Tongue (tissue), 2 donors: Measurements from ENCODE around the gene SPAG16. TPM values are rescaled to one million over a fixed set of nuclear protein-coding genes. Genes with fewer than 3 reads are reported as not detected.
"Not testable (repeated sequence)": the region's sequence is repeated elsewhere in the genome, so short reads cannot be mapped to it uniquely, and the experiment has no call there.

ENCODE experiments used
- DNase-seq: peaks from one replicate; pipeline ENCODE4 v3.0.0-alpha.2; 2015
- total RNA-seq: library from RNA; depleted of rRNA; stranded (reverse); fragments of >200 nt; gene quantifications from one replicate; pipeline ENCODE4 v1.2.3, GENCODE V29; 2014

SPAG16 gene
- total RNA-seq, 1 donor from 2014 or later, result 32.6 TPM

- DNase-seq, result no peak
These were observed 550.5 kb downstream of the SPAG16 start for GRCh38 chr2:213834746-213835145.

GRCh38 chr2:213846856-213847255 lies 562.6 kb downstream of the SPAG16 start:
- DNase-seq, result no peak

GRCh38 chr2:213847316-213847715 lies 563.1 kb downstream of the SPAG16 start:
- DNase-seq, result no peak

- peak; percentile 32 for DNase-seq
These were observed 564.4 kb downstream of the SPAG16 start for GRCh38 chr2:213848631-213849030.

GRCh38 chr2:213861638-213862037 lies 577.4 kb downstream of the SPAG16 start:
- no peak for DNase-seq

- DNase-seq, result no peak
These were observed 578.3 kb downstream of the SPAG16 start for GRCh38 chr2:213862407-213863076.

- DNase-seq, result no peak
These were observed 579.3 kb downstream of the SPAG16 start for GRCh38 chr2:213863541-213863940.

GRCh38 chr2:213868526-213868925 lies 584.3 kb downstream of the SPAG16 start:
- DNase-seq, result no peak

GRCh38 chr2:213885485-213885884 lies 601.2 kb downstream of the SPAG16 start:
- DNase-seq, result no peak

GRCh38 chr2:213914510-213914909 lies 630.2 kb downstream of the SPAG16 start:
- DNase-seq, result no peak

- no peak for DNase-seq
These were observed 635.8 kb downstream of the SPAG16 start for GRCh38 chr2:213920014-213920413.

- DNase-seq, result no peak
These were observed 639.3 kb downstream of the SPAG16 start for GRCh38 chr2:213923543-213923942.

GRCh38 chr2:213934560-213934959 lies 650.3 kb downstream of the SPAG16 start:
- DNase-seq, result no peak

GRCh38 chr2:213958086-213958485 lies 673.8 kb downstream of the SPAG16 start:
- no peak for DNase-seq

- DNase-seq, result no peak
These were observed 675.3 kb downstream of the SPAG16 start for GRCh38 chr2:213959589-213959988.

- DNase-seq, result no peak
These were observed 687.3 kb downstream of the SPAG16 start for GRCh38 chr2:213971536-213971935.

GRCh38 chr2:213980883-213981282 lies 696.6 kb downstream of the SPAG16 start:
- DNase-seq, result no peak

GRCh38 chr2:213989207-213989606 lies 704.9 kb downstream of the SPAG16 start:
- DNase-seq, result no peak

- DNase-seq, result no peak
These were observed 707.3 kb downstream of the SPAG16 start for GRCh38 chr2:213991453-213992108.

GRCh38 chr2:213995400-213996105 lies 711.3 kb downstream of the SPAG16 start:
- DNase-seq, result no peak

- DNase-seq, result not testable (repeated sequence)
These were observed 714.7 kb downstream of the SPAG16 start for GRCh38 chr2:213998976-213999375.

- DNase-seq, result no peak
These were observed 720.2 kb downstream of the SPAG16 start for GRCh38 chr2:214004463-214004862.

- DNase-seq, result no peak
These were observed 721.1 kb downstream of the SPAG16 start for GRCh38 chr2:214005337-214005736.
